GM23248 (cell line): ENCODE measurements around the gene LDLRAD3. TPM values are rescaled to one million over a fixed set of nuclear protein-coding genes. Genes with fewer than 3 reads are reported as not detected.

Experiments used
- DNase-seq: peaks from one replicate; pipeline ENCODE4 v3.0.0-alpha.2; 2015
- H2AFZ ChIP-seq: fragments of 200-600 bp; sonication (generic); 2 replicates; pipeline ENCODE4 v1.6.1; 2016; ENCODE audit warnings: antibody characterized with exemption
- H3F3A ChIP-seq: fragments of 200-600 bp; sonication (generic); 2 replicates; pipeline ENCODE4 v1.6.1; 2016; ENCODE audit warnings: mild to moderate bottlenecking, antibody characterized with exemption, mixed run types; ENCODE audit not compliant: insufficient read depth
- H3K27ac ChIP-seq: fragments of 200-600 bp; sonication (generic); 2 replicates; pipeline ENCODE4 v1.5.1; 2016; ENCODE audit warnings: mild to moderate bottlenecking
- H3K27me3 ChIP-seq: fragments of 200-600 bp; sonication (generic); replicated peaks from 2 replicates; pipeline ENCODE4 v1.6.1; 2016; ENCODE audit warnings: mild to moderate bottlenecking; ENCODE audit not compliant: insufficient read depth
- H3K36me3 ChIP-seq: fragments of 200-600 bp; sonication (generic); 2 replicates; pipeline ENCODE4 v1.6.1; 2016; ENCODE audit warnings: low read depth, mild to moderate bottlenecking
- H3K4me1 ChIP-seq: fragments of 200-600 bp; sonication (generic); 2 replicates; pipeline ENCODE4 v1.6.1; 2016; ENCODE audit warnings: mild to moderate bottlenecking; ENCODE audit not compliant: insufficient read depth
- H3K4me2 ChIP-seq: fragments of 200-600 bp; sonication (generic); one replicate; pipeline ENCODE4 v1.6.1; 2016; ENCODE audit warnings: mild to moderate bottlenecking; ENCODE audit not compliant: unreplicated experiment
- H3K4me3 ChIP-seq: fragments of 200-600 bp; sonication (generic); 2 replicates; pipeline ENCODE4 v1.5.1; 2016; ENCODE audit warnings: mild to moderate bottlenecking
- H3K79me2 ChIP-seq: fragments of 200-600 bp; sonication (generic); 2 replicates; pipeline ENCODE4 v1.6.1; 2016; ENCODE audit warnings: mild to moderate bottlenecking; ENCODE audit not compliant: insufficient read depth
- H3K9ac ChIP-seq: fragments of 200-600 bp; sonication (generic); 2 replicates; pipeline ENCODE4 v1.6.1; 2016; ENCODE audit warnings: mild to moderate bottlenecking
- H3K9me2 ChIP-seq: fragments of 200-600 bp; sonication (generic); 2 replicates; pipeline ENCODE4 v1.6.1; 2016; ENCODE audit warnings: mixed run types, mild to moderate bottlenecking, moderate library complexity; ENCODE audit not compliant: insufficient read depth
- H3K9me3 ChIP-seq: fragments of 200-600 bp; sonication (generic); one replicate; pipeline ENCODE4 v1.6.1; 2017; ENCODE audit warnings: low read depth
- H4K20me1 ChIP-seq: fragments of 200-600 bp; sonication (generic); 2 replicates; pipeline ENCODE4 v1.6.0; 2016; ENCODE audit not compliant: insufficient read depth
- EZH2 ChIP-seq: fragments of 200-600 bp; sonication (generic); IDR thresholded peaks from 2 replicates; pipeline ENCODE4 v1.6.1; 2018; ENCODE audit warnings: antibody characterized with exemption, mild to moderate bottlenecking; ENCODE audit not compliant: insufficient read depth, poor library complexity, severe bottlenecking
- EZH2phosphoT487 ChIP-seq: fragments of 200-600 bp; sonication (generic); IDR thresholded peaks from 2 replicates; pipeline ENCODE4 v1.6.1; 2018; ENCODE audit warnings: antibody characterized with exemption, moderate library complexity, mild to moderate bottlenecking, low read depth; ENCODE audit not compliant: insufficient read depth
- WGBS, 2 experiments: methylation state at CpG; one replicate each; pipeline ENCODE4 v1.1.6; 2015 to 2017; ENCODE audit warnings: low lambda C conversion rate in 2 of 2, low coverage in 1 of 2; ENCODE audit errors: missing lambda C conversion rate in 2 of 2; 5-methylcytosine and 5-hydroxymethylcytosine counted together
- in situ Hi-C: fragments of 300-500 bp; cut with MboI; formaldehyde crosslinking; loops from 2 replicates; pipeline ENCODE4 v1.15.0; 2020
- microRNA-seq: library from miRNA; unstranded; fragments of <30 nt; microRNA quantifications from one replicate; pipeline ENCODE4, GENCODE V29; 2016; ENCODE audit warnings: borderline number of aligned reads
- polyA plus RNA-seq: library from polyadenylated mRNA; unstranded; fragments of >200 nt; fragmentation: Nextera tagmentation; extraction: Ambion mirVana; gene quantifications from 2 replicates; pipeline ENCODE4 v1.2.1, GENCODE V29; 2016
- small RNA-seq: library from RNA; depleted of rRNA; stranded (forward); fragments of <200 nt; gene quantifications from one replicate; pipeline ENCODE3, GENCODE V24; 2014; ENCODE audit warnings: low read depth, low replicate concordance
- total RNA-seq: library from RNA; depleted of rRNA; stranded (reverse); fragments of >200 nt; shearing (Covaris generic); gene quantifications from 2 replicates; pipeline ENCODE4 v1.2.3, GENCODE V29; 2014

LDLRAD3 gene
- total and polyA plus RNA-seq, 2 experiments from 2014 or later: 6.2 to 6.6 TPM

DNA sequence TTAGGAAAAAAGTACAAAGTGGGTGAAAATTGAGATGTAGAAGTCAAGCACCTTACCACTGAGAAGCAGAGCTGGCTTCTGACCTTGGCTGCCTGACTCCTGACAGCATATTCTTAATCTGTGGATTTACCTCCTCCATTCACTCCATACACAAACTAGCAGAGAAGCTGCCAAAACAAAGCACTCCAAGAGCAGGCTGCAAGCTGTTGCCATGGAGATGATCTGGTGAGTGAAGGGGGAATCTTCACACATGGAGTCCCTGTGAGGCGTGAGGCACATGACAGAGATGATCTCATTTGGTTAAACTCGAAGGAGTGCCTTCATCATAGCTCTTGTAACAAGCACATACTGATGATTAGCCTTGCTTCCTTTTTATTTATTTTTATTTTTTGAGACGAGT lies 329.2 kb downstream of the LDLRAD3 start:
- Histone ChIP-seq H3K27ac (no peak overlapping the region), H3K79me2 (no peaks in the 10 kb centered on the region), H3K9me3 (no peaks in the 10 kb centered on the region), H2AFZ (no peak overlapping the region), H3K4me2 (no peak overlapping the region), H3K36me3 (peaks cover 13% of the 10 kb centered on the region; the same call in 1 of the 2 replicates), H3K4me1 (no peaks in the 10 kb centered on the region), H3K27me3 (no peaks in the 10 kb centered on the region), H3K9me2 (no peaks in the 10 kb centered on the region), H3K9ac (no peak overlapping the region), H3K4me3 (no peak overlapping the region), H3F3A (no peaks in the 10 kb centered on the region), H4K20me1 (no peaks in the 10 kb centered on the region)
- TF ChIP-seq EZH2phosphoT487 (no peak), EZH2 (no peak)
- no peak for DNase-seq
- in situ Hi-C loops: loop anchor here (10.0 kb wide), 1 partner anchor 788 kb away; no protein-coding TSS in a partner anchor
- WGBS, 2 experiments: 69 to 76% methylated on average over 3 of the region's 3 CpGs

GRCh38 chr11:36274414-36274813 lies 330.6 kb downstream of the LDLRAD3 start:
- TF ChIP-seq EZH2phosphoT487 (no peak), EZH2 (no peak)

DNA sequence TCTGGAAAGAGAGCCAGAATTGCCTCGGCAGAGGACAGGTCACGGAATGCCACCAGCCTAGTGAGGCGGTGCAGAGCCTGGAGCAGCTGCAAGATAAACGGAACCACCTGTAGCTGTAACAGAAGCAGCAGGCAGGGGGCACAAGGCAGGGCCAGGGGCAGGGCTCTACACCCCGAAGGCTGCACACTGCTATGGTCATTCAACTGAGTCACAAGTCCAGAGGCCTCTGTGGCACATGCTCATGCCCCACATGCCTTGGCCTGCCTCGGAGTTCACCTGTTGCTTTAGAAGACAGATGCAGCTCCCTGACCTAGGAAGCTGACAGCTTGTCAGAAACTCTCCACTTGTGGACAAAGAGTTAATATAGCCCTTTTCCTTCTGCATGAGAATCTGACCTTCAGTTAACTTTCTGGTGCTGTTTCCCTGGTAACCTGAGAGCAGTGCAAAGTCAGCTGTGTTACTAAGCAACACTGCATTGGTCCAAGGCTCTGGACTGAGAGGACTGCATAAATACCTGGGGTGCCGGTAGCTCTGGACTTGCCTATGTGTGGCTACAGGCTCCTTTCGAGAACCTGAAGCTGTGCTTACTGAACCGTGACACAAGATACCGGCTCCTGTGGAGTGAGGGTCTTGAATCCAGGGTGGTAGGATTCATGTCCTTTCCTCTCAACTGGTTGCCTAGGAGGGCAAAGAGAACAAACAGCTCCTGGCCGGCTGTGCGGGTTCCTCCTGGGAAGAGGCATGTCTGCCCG lies 334.8 kb downstream of the LDLRAD3 start:
- H3K4me2 ChIP-seq: no peak overlapping the region
- H4K20me1 ChIP-seq: peaks cover 4% of the 10 kb centered on the region; the same call in 1 of the 2 replicates
- TF ChIP-seq EZH2phosphoT487 (no peak), EZH2 (no peak)
- no peak overlapping the region for H2AFZ ChIP-seq
- WGBS, 2 experiments: 71 to 75% methylated on average over 13 of the region's 13 CpGs
- DNase-seq: no peak
- no peaks in the 10 kb centered on the region for H3F3A ChIP-seq
- in situ Hi-C loops: loop anchor here (10.0 kb wide), 1 partner anchor 794 kb away; no protein-coding TSS in a partner anchor
- no peaks in the 10 kb centered on the region for H3K9me2 ChIP-seq
- H3K27me3 ChIP-seq: no peaks in the 10 kb centered on the region
- H3K4me3 ChIP-seq: no peak overlapping the region
- 0 out of 2 replicates have a peak, but pooled peaks cover 9% of the 10 kb centered on the region for H3K4me1 ChIP-seq
- H3K36me3 ChIP-seq: no peaks in the 10 kb centered on the region; the same call in 1 of the 2 replicates
- H3K79me2 ChIP-seq: peaks cover 34% of the 10 kb centered on the region
- H3K9ac ChIP-seq: no peak overlapping the region
- no peak overlapping the region for H3K27ac ChIP-seq
- H3K9me3 ChIP-seq: no peaks in the 10 kb centered on the region

More at GRCh38 chr11:36274414-36274813, 330.6 kb downstream of the LDLRAD3 start:
- Histone ChIP-seq H4K20me1 (no peaks in the 10 kb centered on the region), H3K4me1 (no peaks in the 10 kb centered on the region), H2AFZ (no peak overlapping the region), H3K9ac (no peak overlapping the region), H3K4me3 (no peak overlapping the region), H3K27ac (no peak overlapping the region), H3K4me2 (no peak overlapping the region), H3K36me3 (peaks cover 13% of the 10 kb centered on the region; the same call in 1 of the 2 replicates), H3K79me2 (no peaks in the 10 kb centered on the region), H3F3A (no peaks in the 10 kb centered on the region), H3K27me3 (no peaks in the 10 kb centered on the region), H3K9me3 (no peaks in the 10 kb centered on the region), H3K9me2 (no peaks in the 10 kb centered on the region)
- WGBS, 2 experiments: 97 to 99% methylated on average over 6 to 7 of the region's 7 CpGs
- in situ Hi-C loops: loop anchor here (10.0 kb wide), 1 partner anchor 790 kb away; no protein-coding TSS in a partner anchor
- no peak for DNase-seq

- peaks cover 4% of the 10 kb centered on the region; the same call in 1 of the 2 replicates for H4K20me1 ChIP-seq
- WGBS, 2 experiments: 13 to 22% methylated on average over 1 of the region's 1 CpG
- no peaks in the 10 kb centered on the region for H3K36me3 ChIP-seq
- no peaks in the 10 kb centered on the region for H3K27me3 ChIP-seq
- in situ Hi-C loops: no loop called here
- no peak for DNase-seq
- no peak overlapping the region for H3K27ac ChIP-seq
- no peak overlapping the region for H2AFZ ChIP-seq
- H3K9me3 ChIP-seq: no peaks in the 10 kb centered on the region
- 0 out of 2 replicates have a peak, but pooled peaks cover 9% of the 10 kb centered on the region for H3K4me1 ChIP-seq
- H3K9me2 ChIP-seq: no peaks in the 10 kb centered on the region
- no peak overlapping the region for H3K4me2 ChIP-seq
- TF ChIP-seq EZH2: no peak
- no peak for TF ChIP-seq EZH2phosphoT487
- H3K79me2 ChIP-seq: peaks cover 52% of the 10 kb centered on the region
- no peaks in the 10 kb centered on the region for H3F3A ChIP-seq
- H3K9ac ChIP-seq: no peak overlapping the region
- H3K4me3 ChIP-seq: no peak overlapping the region
These were observed 336.7 kb downstream of the LDLRAD3 start for GRCh38 chr11:36280531-36280930.

Small RNA genes within 50 kb of the gene (microRNA-seq; reads per million reads assigned to microRNA genes)
- not detected for gene MIR3973

Small RNA genes within 50 kb of the gene (small RNA-seq; reads per million reads assigned to genes)
- not detected for gene MIR3973
